H9 (cell line): ENCODE measurements around the gene CCNJL. TPM values are rescaled to one million over a fixed set of nuclear protein-coding genes. Genes with fewer than 3 reads are reported as not detected.

Experiments
- DNase-seq: peaks from one replicate; pipeline ENCODE4 v3.0.0-alpha.2; 2017
- H2AFZ ChIP-seq: one replicate; pipeline ENCODE4 v1.6.1; 2013; ENCODE audit warnings: mild to moderate bottlenecking, low read length, control low read depth, moderate library complexity
- H2AK5ac ChIP-seq: 2 replicates; pipeline ENCODE4 v1.6.1; 2013; ENCODE audit warnings: low read length, control low read depth, mixed read lengths; ENCODE audit not compliant: insufficient read length
- H2BK120ac ChIP-seq: one replicate; pipeline ENCODE4 v1.6.1; 2013; ENCODE audit warnings: low read depth, mild to moderate bottlenecking, low read length, control low read depth, inconsistent platforms; ENCODE audit not compliant: poor library complexity, severe bottlenecking
- H2BK12ac ChIP-seq: 2 replicates; pipeline ENCODE4 v1.6.1; 2013; ENCODE audit warnings: low read length, control low read depth, mixed read lengths, low read depth; ENCODE audit not compliant: insufficient read length
- H2BK15ac ChIP-seq: 2 replicates; pipeline ENCODE4 v1.6.1; 2013; ENCODE audit warnings: low read depth, low read length, control low read depth
- H2BK20ac ChIP-seq: one replicate; pipeline ENCODE4 v1.6.1; 2013; ENCODE audit warnings: low read depth, mild to moderate bottlenecking, low read length, control low read depth, inconsistent platforms; ENCODE audit not compliant: poor library complexity, severe bottlenecking
- H2BK5ac ChIP-seq: 2 replicates; pipeline ENCODE4 v1.6.1; 2013; ENCODE audit warnings: low read length, control low read depth, mixed read lengths; ENCODE audit not compliant: insufficient read length
- H3K14ac ChIP-seq: 2 replicates; pipeline ENCODE4 v1.6.1; 2013; ENCODE audit warnings: low read length, control low read depth; ENCODE audit not compliant: insufficient read depth
- H3K18ac ChIP-seq: 2 replicates; pipeline ENCODE4 v1.6.1; 2013; ENCODE audit warnings: low read depth, mild to moderate bottlenecking, mixed read lengths, low read length, control low read depth; ENCODE audit not compliant: insufficient read length
- H3K23ac ChIP-seq: 2 replicates; pipeline ENCODE4 v1.6.1; 2013; ENCODE audit warnings: low read length, control low read depth, mixed read lengths, low read depth; ENCODE audit not compliant: insufficient read length
- H3K23me2 ChIP-seq: 2 replicates; pipeline ENCODE4 v1.6.1; 2013; ENCODE audit warnings: low read depth, mild to moderate bottlenecking, mixed read lengths, low read length, control low read depth; ENCODE audit not compliant: insufficient read length, poor library complexity, severe bottlenecking
- H3K27ac ChIP-seq: 2 replicates; pipeline ENCODE4 v1.5.1; 2013; ENCODE audit warnings: low read length, control low read depth, mixed read lengths, low read depth; ENCODE audit not compliant: insufficient read length
- H3K27me3 ChIP-seq: 2 replicates; pipeline ENCODE4 v1.6.1; 2013; ENCODE audit warnings: low read length, control low read depth, inconsistent platforms; ENCODE audit not compliant: insufficient read depth
- H3K4ac ChIP-seq: 2 replicates; pipeline ENCODE4 v1.6.1; 2013; ENCODE audit warnings: low read depth, mild to moderate bottlenecking, control low read depth, inconsistent platforms, low read length, moderate library complexity
- H3K4me1 ChIP-seq: 2 replicates; pipeline ENCODE4 v1.6.1; 2013; ENCODE audit warnings: low read length, control low read depth, inconsistent platforms; ENCODE audit not compliant: insufficient read depth
- H3K4me2 ChIP-seq: 2 replicates; pipeline ENCODE4 v1.6.1; 2013; ENCODE audit warnings: low read length, control low read depth, mixed read lengths; ENCODE audit not compliant: insufficient read length, insufficient read depth
- H3K56ac ChIP-seq: 2 replicates; pipeline ENCODE4 v1.6.1; 2013; ENCODE audit warnings: low read depth, mild to moderate bottlenecking, mixed read lengths, low read length, control low read depth; ENCODE audit not compliant: insufficient read length
- H3K79me1 ChIP-seq: 2 replicates; pipeline ENCODE4 v1.6.1; 2013; ENCODE audit warnings: low read depth, mild to moderate bottlenecking, moderate library complexity, low read length, control low read depth, inconsistent platforms; ENCODE audit not compliant: insufficient read depth, poor library complexity, severe bottlenecking
- H3K79me2 ChIP-seq: 2 replicates; pipeline ENCODE4 v1.6.1; 2013; ENCODE audit warnings: low read length, control low read depth, inconsistent platforms; ENCODE audit not compliant: insufficient read depth
- H3K9ac ChIP-seq: 2 replicates; pipeline ENCODE4 v1.6.1; 2013; ENCODE audit warnings: low read length, control low read depth, mixed read lengths; ENCODE audit not compliant: insufficient read length; ENCODE audit errors: extremely low read depth
- H3K9me3 ChIP-seq: one replicate; pipeline ENCODE4 v1.6.1; 2013; ENCODE audit warnings: low read depth, low read length, inconsistent platforms; ENCODE audit not compliant: control insufficient read depth
- H3T11ph ChIP-seq: one replicate; pipeline ENCODE4 v1.6.1; 2013; ENCODE audit warnings: mild to moderate bottlenecking, low read length, control low read depth, inconsistent platforms
- H4K20me1 ChIP-seq: one replicate; pipeline ENCODE4 v1.6.1; 2013; ENCODE audit not compliant: control insufficient read depth, insufficient read length, insufficient read depth
- H4K5ac ChIP-seq: 2 replicates; pipeline ENCODE4 v1.6.1; 2013; ENCODE audit warnings: low read depth, mild to moderate bottlenecking, mixed read lengths, low read length, control low read depth; ENCODE audit not compliant: insufficient read length
- H4K8ac ChIP-seq: replicated peaks from 2 replicates; pipeline ENCODE4 v1.6.1; 2013; ENCODE audit warnings: low read length, control low read depth, mixed read lengths, low read depth; ENCODE audit not compliant: insufficient read length
- H4K91ac ChIP-seq: 2 replicates; pipeline ENCODE4 v1.6.1; 2013; ENCODE audit warnings: low read depth, mild to moderate bottlenecking, moderate library complexity, mixed read lengths, low read length, control low read depth; ENCODE audit not compliant: insufficient read length
- H3K27ac Mint-ChIP-seq, 3 experiments: 2 replicates in 2 of 3; 3 replicates in 1 of 3; pipeline ENCODE4 v1.8.0; 2020 to 2021; ENCODE audit warnings: mixed read lengths in 3 of 3, mild to moderate bottlenecking in 1 of 3, moderate library complexity in 1 of 3
- H3K27me3 Mint-ChIP-seq: 2 replicates; pipeline ENCODE4 v1.8.0; 2021; ENCODE audit warnings: low read depth, mild to moderate bottlenecking, moderate library complexity, mixed read lengths
- H3K36me3 Mint-ChIP-seq, 3 experiments: 2 replicates in 2 of 3; 3 replicates in 1 of 3; pipeline ENCODE4 v1.8.0; 2020 to 2021; ENCODE audit warnings: low read depth in 3 of 3, mixed read lengths in 3 of 3; ENCODE audit not compliant: insufficient read depth in 1 of 3
- H3K4me1 Mint-ChIP-seq, 2 experiments: 2 replicates each; pipeline ENCODE4 v1.8.0; 2020; ENCODE audit warnings: mixed read lengths in 2 of 2
- H3K4me3 Mint-ChIP-seq, 2 experiments: 2 replicates in 1 of 2; 3 replicates in 1 of 2; pipeline ENCODE4 v1.8.0; 2020 to 2021; ENCODE audit warnings: mild to moderate bottlenecking in 2 of 2, mixed read lengths in 2 of 2, moderate library complexity in 1 of 2
- H3K9me3 Mint-ChIP-seq, 2 experiments: 2 replicates in 1 of 2; 3 replicates in 1 of 2; pipeline ENCODE4 v1.8.0; 2020; ENCODE audit warnings: mild to moderate bottlenecking in 2 of 2, mixed read lengths in 2 of 2, moderate library complexity in 1 of 2
- WGBS: extraction: QIAGEN DNeasy Blood & Tissue Kit; methylation state at CpG from one replicate; pipeline ENCODE4 v1.1.7; 2013; ENCODE audit warnings: missing lambda C conversion rate, low lambda C conversion rate, mixed read lengths; ENCODE audit not compliant: insufficient read length; ENCODE audit errors: extremely low coverage; 5-methylcytosine and 5-hydroxymethylcytosine counted together
- total RNA-seq: library from RNA; stranded (reverse); gene quantifications from 2 replicates; pipeline ENCODE4 v1.2.1, GENCODE V29; 2021
- TF ChIP-seq, protein P1 (sequence below): fragments of 200-600 bp; sonication (generic); conservative IDR thresholded peaks from 3 replicates; pipeline ENCODE4 v1.8.0; 2021; ENCODE audit warnings: antibody characterized with exemption, mild to moderate bottlenecking

Gene CCNJL
- total RNA-seq, 1 experiment from 2014 or later: 26.9 TPM

- Histone ChIP-seq H4K20me1 (no peaks in the 10 kb centered on the region), H3K56ac (no peak overlapping the region), H3K23ac (no peak overlapping the region), H2BK120ac (no peak overlapping the region), H3K27me3 (no peaks in the 10 kb centered on the region), H3T11ph (no peak overlapping the region), H4K5ac (no peak overlapping the region), H3K27ac (no peak overlapping the region), H2BK5ac (no peak overlapping the region), H2BK15ac (no peak overlapping the region), H2AK5ac (no peak overlapping the region), H3K4me1 (peaks cover 2% of the 10 kb centered on the region; the same call in 1 of the 2 replicates), H3K79me2 (no peaks in the 10 kb centered on the region), H3K18ac (no peak overlapping the region), H2BK20ac (no peak overlapping the region), H3K79me1 (no peaks in the 10 kb centered on the region), H3K9ac (no peak overlapping the region), H3K14ac (no peak overlapping the region), H3K23me2 (no peaks in the 10 kb centered on the region), H3K4ac (no peak overlapping the region), H3K4me2 (no peak overlapping the region), H4K91ac (no peak overlapping the region), H4K8ac (no peak overlapping the region), H3K9me3 (no peaks in the 10 kb centered on the region), H2AFZ (no peak overlapping the region), H2BK12ac (no peak overlapping the region)
- no peak for DNase-seq
- Mint-ChIP-seq H3K4me3 (no peak overlapping the region), H3K36me3 (no peaks in the 10 kb centered on the region), H3K9me3 (no peaks in the 10 kb centered on the region), H3K4me1 (peaks cover 7 to 9% of the 10 kb centered on the region in 2 experiments), H3K27me3 (no peaks in the 10 kb centered on the region; the same call in none of the 2 replicates), H3K27ac (peak overlapping the region in 1 of 3 experiments; percentile 13; a peak in 1 of 7 replicates)
- TF ChIP-seq, protein P1, sequence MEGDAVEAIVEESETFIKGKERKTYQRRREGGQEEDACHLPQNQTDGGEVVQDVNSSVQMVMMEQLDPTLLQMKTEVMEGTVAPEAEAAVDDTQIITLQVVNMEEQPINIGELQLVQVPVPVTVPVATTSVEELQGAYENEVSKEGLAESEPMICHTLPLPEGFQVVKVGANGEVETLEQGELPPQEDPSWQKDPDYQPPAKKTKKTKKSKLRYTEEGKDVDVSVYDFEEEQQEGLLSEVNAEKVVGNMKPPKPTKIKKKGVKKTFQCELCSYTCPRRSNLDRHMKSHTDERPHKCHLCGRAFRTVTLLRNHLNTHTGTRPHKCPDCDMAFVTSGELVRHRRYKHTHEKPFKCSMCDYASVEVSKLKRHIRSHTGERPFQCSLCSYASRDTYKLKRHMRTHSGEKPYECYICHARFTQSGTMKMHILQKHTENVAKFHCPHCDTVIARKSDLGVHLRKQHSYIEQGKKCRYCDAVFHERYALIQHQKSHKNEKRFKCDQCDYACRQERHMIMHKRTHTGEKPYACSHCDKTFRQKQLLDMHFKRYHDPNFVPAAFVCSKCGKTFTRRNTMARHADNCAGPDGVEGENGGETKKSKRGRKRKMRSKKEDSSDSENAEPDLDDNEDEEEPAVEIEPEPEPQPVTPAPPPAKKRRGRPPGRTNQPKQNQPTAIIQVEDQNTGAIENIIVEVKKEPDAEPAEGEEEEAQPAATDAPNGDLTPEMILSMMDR: no peak
- no CpG with 5 or more reads among the region's 11 CpGs for WGBS
Measured at GRCh38 chr5:160348080-160348479, 35.7 kb upstream of the CCNJL start.
